Measurements from ENCODE around the gene SLC13A4. TPM values are rescaled to one million over a fixed set of nuclear protein-coding genes. Genes with fewer than 3 reads are reported as not detected.

Gene SLC13A4
- polyA plus RNA-seq, 1 experiment = 0.04 TPM

DNA sequence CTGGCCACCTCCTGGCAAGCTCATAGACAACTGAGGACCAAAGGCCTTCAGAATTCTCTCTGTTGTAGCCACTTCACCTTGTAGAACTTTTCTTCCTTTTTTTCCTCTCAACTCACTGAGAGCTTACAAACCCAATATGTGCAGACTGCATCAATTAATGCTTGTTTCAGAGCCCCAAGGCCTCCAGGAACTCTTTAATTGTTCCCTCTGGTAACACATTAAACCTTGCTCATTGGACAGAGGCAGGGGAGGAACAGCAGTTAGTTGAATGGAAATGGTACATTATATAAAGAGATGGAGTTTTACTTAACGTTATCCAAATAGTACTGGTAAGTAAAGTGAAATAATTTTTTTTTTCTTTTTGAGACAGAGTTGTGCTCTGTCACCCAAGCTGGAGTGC lies 40.5 kb downstream of the SLC13A4 start:
- ChIA-PET CTCF (interaction anchor here (0.6 to 0.9 kb wide), 4 partner anchors 10 to 18 kb away, joined by 3 to 4 read pairs (median 3); no protein-coding TSS in a partner anchor), POLR2A (no interaction called here)
- no peak overlapping the region for H3K4me3 ChIP-seq (ENCODE audit: low read depth, low read length)
- TF ChIP-seq, protein P1, sequence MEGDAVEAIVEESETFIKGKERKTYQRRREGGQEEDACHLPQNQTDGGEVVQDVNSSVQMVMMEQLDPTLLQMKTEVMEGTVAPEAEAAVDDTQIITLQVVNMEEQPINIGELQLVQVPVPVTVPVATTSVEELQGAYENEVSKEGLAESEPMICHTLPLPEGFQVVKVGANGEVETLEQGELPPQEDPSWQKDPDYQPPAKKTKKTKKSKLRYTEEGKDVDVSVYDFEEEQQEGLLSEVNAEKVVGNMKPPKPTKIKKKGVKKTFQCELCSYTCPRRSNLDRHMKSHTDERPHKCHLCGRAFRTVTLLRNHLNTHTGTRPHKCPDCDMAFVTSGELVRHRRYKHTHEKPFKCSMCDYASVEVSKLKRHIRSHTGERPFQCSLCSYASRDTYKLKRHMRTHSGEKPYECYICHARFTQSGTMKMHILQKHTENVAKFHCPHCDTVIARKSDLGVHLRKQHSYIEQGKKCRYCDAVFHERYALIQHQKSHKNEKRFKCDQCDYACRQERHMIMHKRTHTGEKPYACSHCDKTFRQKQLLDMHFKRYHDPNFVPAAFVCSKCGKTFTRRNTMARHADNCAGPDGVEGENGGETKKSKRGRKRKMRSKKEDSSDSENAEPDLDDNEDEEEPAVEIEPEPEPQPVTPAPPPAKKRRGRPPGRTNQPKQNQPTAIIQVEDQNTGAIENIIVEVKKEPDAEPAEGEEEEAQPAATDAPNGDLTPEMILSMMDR (IDR thresholded peaks at IDR 0.05; ENCODE audit: insufficient read depth, low read depth, low read length) = no peak
- H3K36me3 ChIP-seq (ENCODE audit: control insufficient read depth, insufficient read depth, low read length) = no peaks in the 10 kb centered on the region; the same call in none of the 2 replicates
- no peaks in the 10 kb centered on the region for H3K27me3 ChIP-seq (ENCODE audit: control insufficient read depth, insufficient read depth, low read length)
- DNase-seq (ENCODE audit: low read depth) = no peak

DNA sequence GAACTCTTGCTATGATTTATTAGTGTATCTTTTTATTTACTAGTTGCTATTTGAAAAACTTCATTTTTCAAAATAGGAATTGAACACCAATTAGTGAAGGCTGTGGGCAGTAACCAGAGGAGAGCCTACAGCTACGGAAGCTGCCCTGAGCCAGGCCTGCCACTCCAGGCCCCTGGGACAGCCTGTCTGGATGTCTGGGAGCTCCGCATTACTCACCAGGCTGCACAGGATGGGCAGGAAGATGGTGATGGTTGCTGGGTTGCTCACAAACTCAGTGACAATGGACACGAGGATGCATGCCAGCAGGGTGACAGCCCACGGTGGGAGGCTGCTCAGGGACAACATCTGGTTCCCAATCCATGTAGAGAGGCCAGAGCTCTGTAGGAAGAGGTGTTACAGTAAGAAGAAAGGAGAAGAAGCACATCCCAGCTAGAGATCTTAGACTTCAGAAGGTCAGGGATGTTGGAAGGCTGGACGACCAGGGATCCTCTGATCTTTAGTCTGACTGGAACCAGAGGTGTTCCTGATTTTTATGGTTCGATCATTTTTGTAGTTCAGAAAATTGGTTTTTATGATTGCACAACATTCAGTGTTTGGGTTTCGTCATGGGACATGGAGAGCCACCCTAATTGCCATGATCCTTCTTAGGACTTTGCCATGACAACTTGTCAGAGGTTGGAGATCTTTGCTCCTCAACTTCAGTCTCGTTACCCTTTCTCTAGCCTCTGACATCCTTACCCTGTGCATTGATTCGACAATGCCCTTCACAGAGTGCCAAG lies 42.5 kb downstream of the SLC13A4 start:
- ChIA-PET POLR2A (interaction anchor here (0.6 to 0.7 kb wide), 2 partner anchors 23 to 474 kb away, joined by 3 read pairs; partner anchors contain the start of genes STMP1 and WDR91), CTCF (interaction anchor here (5.4 kb wide), 1 partner anchor 13 kb away, joined by 39 read pairs; no protein-coding TSS in a partner anchor)
- Histone ChIP-seq H3K36me3 (ENCODE audit: control insufficient read depth, insufficient read depth, low read length) (peaks cover 1% of the 10 kb centered on the region), H3K4me3 (ENCODE audit: low read depth, low read length) (no peak overlapping the region), H3K27me3 (ENCODE audit: control insufficient read depth, insufficient read depth, low read length) (no peaks in the 10 kb centered on the region)
- DNase-seq (ENCODE audit: low read depth) = no peak
- TF ChIP-seq, protein P1 (IDR thresholded peaks at IDR 0.05; ENCODE audit: insufficient read depth, low read depth, low read length) = no peak

DNA sequence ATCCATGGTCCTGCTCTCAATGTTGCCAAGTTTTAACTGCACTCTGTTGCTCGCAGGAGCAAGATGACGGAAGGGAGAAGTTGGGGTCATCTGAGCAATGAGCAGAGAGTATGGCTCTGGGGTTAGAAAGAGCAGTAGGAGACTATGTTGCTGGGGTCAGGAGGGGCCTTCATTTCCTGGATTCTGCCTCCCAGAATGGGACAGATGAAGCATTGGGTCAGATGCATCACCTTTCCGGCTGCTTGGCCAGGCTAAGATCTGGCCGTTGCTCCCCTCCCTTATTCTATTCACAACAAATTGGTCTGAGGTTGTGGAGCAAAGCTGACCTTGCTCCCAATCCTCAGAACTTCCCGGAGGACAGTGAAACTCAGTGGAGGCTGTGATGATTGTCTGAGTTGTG lies 43.3 kb downstream of the SLC13A4 start:
- no peak for DNase-seq (ENCODE audit: low read depth)
- H3K4me3 ChIP-seq (ENCODE audit: low read depth, low read length) = no peak overlapping the region
- no peaks in the 10 kb centered on the region for H3K27me3 ChIP-seq (ENCODE audit: control insufficient read depth, insufficient read depth, low read length)
- ChIA-PET CTCF (interaction anchor here (5.4 kb wide), 1 partner anchor 12 kb away, joined by 39 read pairs; no protein-coding TSS in a partner anchor), POLR2A (interaction anchor here (0.6 to 0.7 kb wide), 2 partner anchors 22 to 473 kb away, joined by 3 read pairs; partner anchors contain the start of genes STMP1 and WDR91)
- peaks cover 1% of the 10 kb centered on the region for H3K36me3 ChIP-seq (ENCODE audit: control insufficient read depth, insufficient read depth, low read length)
- TF ChIP-seq, protein P1 (IDR thresholded peaks at IDR 0.05; ENCODE audit: insufficient read depth, low read depth, low read length) = no peak

DNA sequence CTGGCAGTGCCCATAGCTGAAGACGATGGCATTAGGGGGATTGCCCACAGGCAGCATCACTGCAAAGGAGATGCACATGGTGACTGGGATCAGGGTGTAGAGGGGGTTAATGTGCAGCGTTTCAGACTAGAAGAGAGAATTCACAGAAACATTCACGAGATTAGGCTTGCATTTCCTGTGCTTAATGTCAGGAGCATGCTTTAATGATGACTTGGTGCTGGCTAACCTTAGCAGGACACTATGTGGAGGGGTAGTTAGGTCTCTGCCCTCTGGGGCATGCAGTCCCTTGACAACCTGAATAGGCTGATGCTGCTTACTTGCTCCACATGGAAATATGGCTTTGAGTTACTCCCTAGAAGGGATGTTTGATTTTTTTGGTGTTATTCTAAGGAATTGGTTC lies 43.9 kb downstream of the SLC13A4 start:
- H3K27me3 ChIP-seq (ENCODE audit: control insufficient read depth, insufficient read depth, low read length) = no peaks in the 10 kb centered on the region
- no peak for DNase-seq (ENCODE audit: low read depth)
- ChIA-PET POLR2A (no interaction called here), CTCF (interaction anchor here (5.4 kb wide), 1 partner anchor 11 kb away, joined by 39 read pairs; no protein-coding TSS in a partner anchor)
- peaks cover 1% of the 10 kb centered on the region for H3K36me3 ChIP-seq (ENCODE audit: control insufficient read depth, insufficient read depth, low read length)
- no peak overlapping the region for H3K4me3 ChIP-seq (ENCODE audit: low read depth, low read length)
- TF ChIP-seq, protein P1 (IDR thresholded peaks at IDR 0.05; ENCODE audit: insufficient read depth, low read depth, low read length) = no peak

DNA sequence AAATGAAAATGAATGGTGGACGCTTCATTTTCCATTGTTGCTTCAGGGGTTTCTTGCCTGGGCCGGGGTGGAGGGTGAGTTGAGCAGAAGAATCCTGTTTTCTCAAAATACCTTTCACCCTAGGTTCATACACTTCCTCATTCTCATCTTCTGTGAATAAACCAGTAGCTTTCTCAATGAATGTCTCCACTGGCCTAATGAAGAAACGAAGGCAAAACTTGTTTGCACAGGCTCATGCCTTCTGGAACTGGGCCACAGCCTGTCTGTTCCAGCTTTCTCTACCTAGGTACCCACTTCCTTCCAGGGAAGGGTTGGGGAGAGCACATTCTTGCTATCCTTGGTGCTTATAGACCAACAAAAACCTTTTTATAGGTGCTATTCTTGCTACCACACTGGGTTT lies 44.4 kb downstream of the SLC13A4 start:
- peaks cover 1% of the 10 kb centered on the region for H3K36me3 ChIP-seq (ENCODE audit: control insufficient read depth, insufficient read depth, low read length)
- DNase-seq (ENCODE audit: low read depth) = no peak
- H3K27me3 ChIP-seq (ENCODE audit: control insufficient read depth, insufficient read depth, low read length) = no peaks in the 10 kb centered on the region
- TF ChIP-seq, protein P1 (IDR thresholded peaks at IDR 0.05; ENCODE audit: insufficient read depth, low read depth, low read length) = no peak
- ChIA-PET CTCF (interaction anchor here (5.4 kb wide), 1 partner anchor 11 kb away, joined by 39 read pairs; no protein-coding TSS in a partner anchor), POLR2A (no interaction called here)
- no peak overlapping the region for H3K4me3 ChIP-seq (ENCODE audit: low read depth, low read length)
